NCI-H2029 treated with DMSO at 0.1 percent for 48 hours (cell line): ENCODE data around the gene CASZ1.

Source experiments
- DNase-seq: peaks from one replicate; lab custom pipeline; 2025; lab: John Stamatoyannopoulos, UW

Gene CASZ1

DNA sequence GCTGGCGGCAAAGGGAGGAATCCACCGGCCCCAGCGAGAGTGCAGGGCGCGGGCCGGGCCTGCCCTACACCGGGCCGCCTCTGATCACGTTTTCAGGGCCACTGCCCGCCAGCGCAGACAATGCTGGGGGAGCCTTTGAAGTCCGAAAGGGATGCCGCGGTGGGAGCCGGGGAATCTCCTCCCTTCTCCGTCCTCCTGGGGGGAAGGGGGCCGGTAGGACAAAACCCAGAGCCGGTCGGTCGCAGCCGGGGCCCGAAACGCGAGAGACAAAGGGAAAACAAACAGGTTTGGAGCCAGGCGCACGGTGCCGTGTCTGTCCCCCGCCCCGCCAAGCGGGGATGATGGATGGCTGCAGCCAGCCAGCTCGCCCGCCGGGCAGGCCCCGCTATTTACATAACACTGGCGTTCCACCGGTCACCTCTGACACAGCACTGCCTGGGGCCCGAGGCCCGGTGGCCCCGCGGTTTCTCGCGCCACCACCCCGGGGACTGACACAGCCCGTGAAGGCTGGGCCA lies 92.0 kb downstream of the CASZ1 start:
- no peak for DNase-seq

DNA sequence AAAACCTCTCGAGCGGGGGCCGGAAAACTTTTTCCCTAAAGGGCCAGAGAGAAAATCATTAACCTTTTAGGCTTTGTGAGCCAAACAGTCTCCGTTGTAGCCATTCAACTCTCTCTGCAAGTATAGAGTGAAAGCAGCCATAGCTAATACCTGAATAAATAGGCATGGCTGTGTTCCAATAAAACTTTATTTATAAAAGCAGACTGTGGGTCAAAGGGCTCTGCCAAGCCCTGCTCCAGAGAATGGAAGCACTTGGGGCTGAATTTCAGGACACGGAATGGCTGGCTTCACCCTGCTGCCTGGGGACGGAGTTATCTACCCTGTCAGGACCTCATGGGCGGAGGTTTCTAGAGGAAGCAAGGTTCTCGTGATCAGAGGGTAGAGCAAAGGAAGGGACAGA lies 92.7 kb downstream of the CASZ1 start:
- DNase-seq: no peak

GRCh38 chr1:10701145-10701544 lies 95.3 kb downstream of the CASZ1 start:
- no peak for DNase-seq

DNA sequence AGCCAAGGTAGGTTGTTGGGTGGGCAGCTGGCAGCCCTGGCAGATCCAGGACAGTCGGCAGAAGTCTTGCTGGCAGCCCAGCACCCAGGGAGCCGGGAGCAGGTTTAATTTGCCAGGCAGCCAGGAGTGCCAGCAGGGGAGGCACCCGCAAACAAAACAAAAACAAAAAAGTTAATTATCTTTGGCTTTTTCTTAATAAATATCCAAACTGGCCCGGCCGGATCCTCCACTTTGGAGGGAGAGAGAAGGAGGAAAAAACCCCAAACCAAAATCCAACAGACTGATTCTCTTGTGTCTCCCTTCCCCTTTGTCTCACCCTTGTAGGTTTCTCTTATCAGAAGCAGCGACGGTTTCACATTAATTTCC lies 97.0 kb downstream of the CASZ1 start:
- no peak for DNase-seq

DNA sequence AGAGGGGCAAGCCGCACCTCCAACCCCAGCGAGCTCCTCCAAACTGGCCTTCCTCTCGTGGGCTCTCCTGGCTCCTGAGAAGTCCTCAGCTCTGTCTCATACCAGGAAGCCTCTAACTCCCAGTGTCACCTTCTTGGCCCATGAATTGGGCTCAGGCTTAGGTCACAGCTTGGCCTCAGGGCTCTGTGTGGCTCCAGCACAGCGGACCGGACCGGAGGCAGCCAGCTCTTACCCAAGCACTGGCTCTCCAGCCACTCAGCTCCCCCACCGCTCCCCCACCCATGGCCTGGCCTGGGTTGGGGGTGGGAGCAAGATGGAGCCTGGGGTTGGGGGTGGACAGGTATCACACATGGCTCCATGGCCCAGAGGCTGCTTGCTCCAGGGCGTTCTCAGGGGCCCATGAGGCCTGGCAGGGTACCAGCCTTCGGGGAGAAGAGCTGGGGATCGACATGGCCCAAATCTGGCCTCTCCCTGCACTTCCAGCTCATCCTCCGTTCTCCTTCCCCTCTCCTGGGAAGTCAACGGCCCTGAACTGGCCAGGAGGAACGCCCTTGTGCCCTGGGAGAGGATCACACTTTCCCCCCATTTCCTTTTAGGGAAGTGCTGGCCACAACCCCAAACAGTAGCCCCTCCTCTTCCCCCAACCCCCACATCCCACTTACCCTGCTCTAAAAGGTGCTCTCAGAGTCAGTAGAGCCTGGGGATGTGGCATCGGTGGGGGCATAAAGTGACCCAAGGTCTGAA lies 97.5 kb downstream of the CASZ1 start:
- DNase-seq: no peak

DNA sequence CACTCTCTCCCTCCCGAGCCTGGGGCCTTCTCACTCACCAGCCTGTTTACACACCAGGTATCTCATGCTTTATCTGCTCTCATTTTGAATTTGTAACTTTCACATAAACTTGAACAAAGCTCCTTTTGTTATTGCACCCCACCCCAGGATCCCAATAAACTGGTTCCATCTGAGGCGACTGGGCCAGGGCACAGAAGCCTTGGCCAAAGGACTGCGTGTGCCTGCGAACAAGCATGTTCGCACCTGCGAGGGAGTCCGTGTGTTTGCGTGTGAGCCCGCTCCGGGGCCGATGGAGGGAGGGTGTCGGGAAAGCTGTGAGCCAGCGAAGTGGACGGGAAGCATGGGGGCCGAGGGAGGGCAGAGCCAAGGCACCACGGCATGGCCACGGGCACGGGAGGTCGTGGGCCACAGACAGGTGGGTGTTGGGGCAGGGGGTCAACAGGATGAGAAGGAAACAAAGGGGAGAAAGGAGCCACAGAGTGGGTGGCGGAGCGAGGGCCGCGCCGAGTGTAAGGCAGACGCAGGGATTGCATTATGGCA lies 98.8 kb downstream of the CASZ1 start:
- DNase-seq: no peak

- DNase-seq: no peak
These were observed 99.5 kb downstream of the CASZ1 start for GRCh38 chr1:10696977-10697376.

- no peak for DNase-seq
These were observed 101.5 kb downstream of the CASZ1 start for GRCh38 chr1:10694633-10695627.

DNA sequence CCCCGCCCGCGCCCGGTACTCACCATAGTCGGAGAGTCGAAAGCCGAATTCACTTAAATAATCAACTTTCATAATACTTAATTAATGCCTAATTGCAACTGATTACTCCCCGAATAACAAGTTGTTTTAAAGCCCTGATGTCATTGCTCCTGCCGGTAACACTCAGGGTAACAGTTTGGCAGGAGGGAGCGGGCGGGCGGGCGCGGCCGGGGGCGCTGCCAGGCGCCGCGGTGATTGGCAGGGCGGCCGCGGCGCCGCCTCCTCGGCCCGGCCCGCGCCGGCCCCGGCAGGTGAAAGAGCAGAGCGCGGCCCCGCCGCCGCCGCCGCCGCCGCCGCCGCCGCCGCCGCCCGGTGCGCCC lies 102.2 kb downstream of the CASZ1 start:
- DNase-seq: no peak

GRCh38 chr1:10693497-10694273 lies 102.8 kb downstream of the CASZ1 start:
- DNase-seq: no peak

DNA sequence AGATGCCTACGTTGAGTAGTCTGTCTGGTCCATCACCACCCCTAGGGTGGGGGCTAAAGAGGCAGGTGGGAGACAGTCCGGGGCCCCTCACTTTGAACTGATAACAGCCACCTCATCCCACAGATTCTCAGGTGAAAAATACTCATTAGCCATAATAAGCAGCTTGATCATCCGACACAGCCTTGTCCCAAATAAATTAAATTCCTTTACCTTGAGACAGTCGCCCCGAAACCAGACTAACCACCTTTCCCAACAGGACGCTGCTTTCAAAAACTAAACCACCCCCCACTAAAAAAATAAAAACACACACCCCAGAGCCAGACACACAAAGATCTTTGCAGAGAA lies 103.3 kb downstream of the CASZ1 start:
- DNase-seq: no peak

DNA sequence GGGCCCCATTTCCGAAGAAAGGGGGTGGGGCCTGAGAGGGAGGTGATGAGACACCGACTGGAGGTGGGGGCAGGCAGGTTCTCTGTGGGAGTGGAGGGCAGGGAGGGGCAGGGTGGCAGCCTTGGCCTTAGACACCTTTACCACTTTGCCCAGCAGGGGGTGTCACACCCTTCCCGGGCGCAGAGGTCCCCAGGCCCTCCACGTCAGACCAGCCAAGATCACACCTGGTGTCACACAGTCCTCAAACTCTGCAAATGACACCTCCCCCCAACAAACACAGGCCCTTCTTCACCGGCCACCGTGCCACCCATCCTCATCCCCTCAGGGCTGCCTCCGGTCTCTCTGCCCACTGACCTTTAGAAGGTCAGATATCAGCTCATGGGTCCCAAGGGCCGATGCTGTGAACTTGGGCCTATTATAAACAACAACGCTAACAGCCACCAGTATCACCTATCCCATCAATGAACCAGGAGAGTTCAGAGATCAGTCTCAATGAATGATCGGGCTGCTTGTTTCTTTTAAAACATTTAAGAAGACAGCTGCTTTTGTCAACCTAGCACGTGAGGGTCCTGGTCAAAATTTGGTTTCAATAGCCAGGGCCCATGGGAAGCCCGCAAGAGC lies 103.9 kb downstream of the CASZ1 start:
- DNase-seq: no peak

DNA sequence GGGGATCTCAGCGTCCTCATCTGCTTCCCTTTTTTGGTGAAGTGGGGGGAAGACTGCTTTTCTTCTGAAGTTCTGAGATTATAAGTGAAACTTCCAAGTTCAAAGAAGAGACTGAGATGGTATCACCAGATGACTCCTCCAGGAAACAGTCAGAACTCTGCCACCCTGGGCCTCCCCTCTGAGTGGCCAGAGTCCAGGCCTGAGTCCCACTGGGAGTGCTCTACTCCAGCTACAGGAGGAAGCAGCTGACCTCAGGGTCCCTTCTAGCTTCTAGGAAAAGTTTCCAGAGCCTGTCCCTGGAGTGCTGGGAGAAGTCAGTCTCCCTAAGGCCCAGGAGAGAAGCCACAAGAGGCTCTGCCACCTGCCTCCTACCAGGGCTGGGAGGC lies 104.7 kb downstream of the CASZ1 start:
- DNase-seq: no peak

DNA sequence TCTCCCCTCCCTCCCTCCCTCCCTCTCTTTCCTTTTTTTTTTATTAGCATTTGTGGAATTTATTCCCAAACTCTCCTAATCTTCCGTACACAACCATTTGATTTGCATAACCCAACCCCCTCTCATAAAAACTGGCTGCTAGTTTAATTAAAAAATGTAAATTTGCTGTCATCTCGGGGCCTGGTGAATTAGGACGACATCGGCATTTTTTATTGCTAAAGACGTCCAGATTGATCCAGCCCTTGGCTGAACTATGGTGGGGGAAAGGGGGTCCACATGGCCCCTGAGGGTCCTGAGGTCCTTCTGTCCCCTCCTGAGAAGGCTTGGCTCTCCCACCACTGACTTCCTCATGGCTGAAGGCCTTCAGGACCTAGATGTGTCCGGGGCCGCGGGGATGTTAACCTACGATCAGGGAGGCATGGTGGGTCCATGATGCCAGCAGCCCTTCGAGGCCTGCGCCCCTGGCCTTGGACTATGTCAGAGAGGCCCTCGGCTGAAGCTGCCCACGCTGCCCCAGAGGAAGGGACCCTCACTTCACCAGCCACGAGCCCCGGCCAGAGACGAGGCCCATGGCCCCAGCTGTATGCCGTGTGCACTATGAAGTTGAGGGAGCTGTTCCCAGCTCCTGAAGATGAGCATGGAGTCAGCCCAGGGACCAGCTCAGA lies 105.2 kb downstream of the CASZ1 start:
- DNase-seq: no peak

- DNase-seq: no peak
These were observed 106.0 kb downstream of the CASZ1 start for GRCh38 chr1:10690484-10690883.

DNA sequence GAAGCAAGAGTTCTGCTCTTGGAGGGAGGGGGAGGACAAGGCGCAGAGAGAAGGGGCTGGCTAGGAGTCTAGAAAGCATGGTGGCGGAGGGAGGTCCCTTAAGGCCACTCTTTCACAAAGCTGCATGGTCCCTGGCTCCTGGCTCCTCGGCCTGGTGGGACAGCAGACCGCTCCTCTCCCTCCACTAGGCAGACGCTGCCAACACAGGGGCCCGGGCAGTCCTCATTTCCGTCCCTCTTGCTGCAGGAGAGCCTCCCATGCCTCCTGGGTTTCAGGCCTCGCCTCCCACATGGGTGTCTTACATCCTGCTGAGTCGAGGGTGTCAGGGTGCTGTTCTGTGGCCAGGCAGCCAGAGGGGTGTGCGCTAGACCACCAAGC lies 108.0 kb downstream of the CASZ1 start:
- DNase-seq: no peak

- no peak for DNase-seq
These were observed 108.6 kb downstream of the CASZ1 start for GRCh38 chr1:10687782-10688408.

DNA sequence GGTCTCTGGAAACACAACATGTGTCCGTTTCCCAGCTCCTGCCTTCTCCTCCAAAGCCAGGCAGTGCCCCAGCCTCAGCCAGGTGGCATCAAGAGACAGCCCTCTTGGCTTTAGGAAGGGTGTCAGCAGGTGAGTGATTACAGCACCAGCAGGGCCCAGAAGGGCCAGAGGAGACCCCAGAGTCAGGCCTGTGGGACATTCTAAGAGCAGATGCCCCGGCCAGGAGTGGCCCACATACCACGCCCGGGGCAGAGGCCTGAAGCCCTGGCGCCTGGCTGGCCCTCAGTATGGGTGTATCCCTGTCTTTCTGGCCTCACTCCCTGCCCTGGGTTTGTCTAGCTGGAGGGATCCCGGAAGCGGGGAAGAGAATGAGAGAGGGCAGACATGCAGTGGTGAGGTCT lies 109.2 kb downstream of the CASZ1 start:
- DNase-seq: no peak

DNA sequence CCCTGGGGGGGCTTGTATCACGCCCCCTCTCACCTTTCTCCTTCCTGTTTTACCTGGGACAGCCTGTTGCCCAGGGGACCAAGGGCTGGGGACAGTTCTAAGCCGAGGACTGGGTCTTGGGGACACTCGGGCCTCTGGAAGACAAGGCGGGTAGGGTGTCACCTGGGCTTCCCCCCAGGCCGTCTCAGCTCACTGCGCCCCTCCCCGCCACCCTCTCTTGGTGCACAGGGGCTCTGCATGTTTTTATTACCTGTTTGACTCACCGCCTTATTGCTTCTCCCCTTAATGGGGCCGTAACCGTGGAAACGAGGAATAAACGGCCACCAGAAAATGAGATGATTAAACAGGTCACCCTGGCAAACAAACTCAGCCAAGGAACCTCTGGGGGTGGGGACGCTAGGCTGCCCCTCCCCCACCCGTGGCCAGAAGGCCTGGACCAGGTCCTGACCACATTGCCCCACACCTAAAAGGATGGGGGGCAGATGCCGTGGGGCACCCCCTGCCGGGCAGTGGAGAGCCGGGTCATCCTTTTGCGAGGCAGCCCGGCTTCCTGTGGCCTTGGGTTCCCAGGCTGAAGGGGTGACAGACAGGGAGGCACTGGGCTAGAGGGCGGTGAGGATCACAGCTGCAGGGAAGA lies 109.9 kb downstream of the CASZ1 start:
- no peak for DNase-seq

- no peak for DNase-seq
These were observed 110.5 kb downstream of the CASZ1 start for GRCh38 chr1:10685808-10686403.
